Testis (tissue), 2 donors: ENCODE results near the gene SCGN.

Source experiments
- CTCF ChIP-seq, 3 experiments: fragments of 450-650 bp in 2 of 3; fragments of 200-600 bp in 1 of 3; sonication (generic) in 1 of 3; IDR thresholded peaks; one replicate each; pipeline ENCODE4 v1.5.1; 2016 to 2019; ENCODE audit warnings: antibody characterized with exemption in 3 of 3, mild to moderate bottlenecking in 2 of 3, moderate library complexity in 1 of 3
- POLR2A ChIP-seq: fragments of 450-650 bp; IDR thresholded peaks from one replicate; pipeline ENCODE4 v1.6.1; 2017; ENCODE audit warnings: antibody characterized with exemption, mild to moderate bottlenecking, moderate library complexity

GRCh38 chr6:25645916-25646315 is 6.1 kb upstream of the SCGN start:
- TF ChIP-seq CTCF (IDR thresholded peaks at IDR 0.05) = no peak
- TF ChIP-seq POLR2A = no peak
